Fibroblast of lung (primary cell): Measurements from ENCODE around the gene AGXT. TPM values are rescaled to one million over a fixed set of nuclear protein-coding genes. Genes with fewer than 3 reads are reported as not detected.
A peak's percentile ranks its signal among the peaks of the same experiment; 100 is the strongest.

Source experiments
- DNase-seq, 2 donors: peaks; one replicate each; pipeline versions ENCODE4 v3.0.0 to v3.0.0-alpha.2; 2010; ENCODE audit warnings: low read depth in 2 of 2
- H2AFZ ChIP-seq: 2 replicates; pipeline ENCODE4 v1.5.1; 2012; ENCODE audit warnings: low read length, control low read depth, inconsistent platforms
- H3K27ac ChIP-seq: 2 replicates; pipeline ENCODE4 v1.5.1; 2011; ENCODE audit warnings: low read length, control low read depth; ENCODE audit not compliant: insufficient read depth
- H3K27me3 ChIP-seq: 2 replicates; pipeline ENCODE4 v1.5.1; 2011; ENCODE audit warnings: mild to moderate bottlenecking, low read length; ENCODE audit not compliant: control insufficient read depth, insufficient read depth
- H3K36me3 ChIP-seq: 2 replicates; pipeline ENCODE4 v1.5.1; 2011; ENCODE audit warnings: low read length; ENCODE audit not compliant: control insufficient read depth, insufficient read depth
- H3K4me1 ChIP-seq: 2 replicates; pipeline ENCODE4 v1.5.1; 2011; ENCODE audit warnings: low read length; ENCODE audit not compliant: control insufficient read depth, insufficient read depth; ENCODE audit errors: extremely low read depth
- H3K4me2 ChIP-seq: 2 replicates; pipeline ENCODE4 v1.5.1; 2011; ENCODE audit warnings: low read length, control low read depth; ENCODE audit not compliant: insufficient read depth; ENCODE audit errors: extremely low read depth
- H3K4me3 ChIP-seq, 4 experiments: fragments of 200-600 bp in 1 of 4; sonication (generic) in 1 of 4; replicated peaks in 1 of 4; 2 replicates each; pipeline ENCODE4 v1.5.1; 2011 to 2016; ENCODE audit warnings: low read length in 4 of 4, low read depth in 3 of 4, mild to moderate bottlenecking in 3 of 4, control low read depth in 2 of 4, inconsistent platforms in 1 of 4, mixed read lengths in 1 of 4; ENCODE audit not compliant: insufficient read depth in 1 of 4; ENCODE audit errors: control extremely low read depth in 1 of 4
- H3K79me2 ChIP-seq: 2 replicates; pipeline ENCODE4 v1.5.1; 2012; ENCODE audit warnings: mild to moderate bottlenecking, low read length, inconsistent platforms; ENCODE audit not compliant: control insufficient read depth, insufficient read depth
- H3K9ac ChIP-seq: 2 replicates; pipeline ENCODE4 v1.5.1; 2011; ENCODE audit warnings: mild to moderate bottlenecking, low read length, control low read depth; ENCODE audit not compliant: insufficient read depth
- H3K9me3 ChIP-seq: 2 replicates; pipeline ENCODE4 v1.5.1; 2012; ENCODE audit warnings: low read depth, low read length; ENCODE audit not compliant: control insufficient read depth, insufficient read depth
- H4K20me1 ChIP-seq: 2 replicates; pipeline ENCODE4 v1.5.1; 2011; ENCODE audit warnings: low read length; ENCODE audit not compliant: control insufficient read depth, insufficient read depth; ENCODE audit errors: extremely low read depth
- EZH2 ChIP-seq: IDR thresholded peaks from 2 replicates; pipeline ENCODE4 v1.5.1; 2012; ENCODE audit warnings: low read length, control low read depth, mild to moderate bottlenecking; ENCODE audit errors: missing control alignments
- polyA plus RNA-seq, 2 donors: library from polyadenylated mRNA; depleted of rRNA in 1 of 2; stranded (reverse) in 1 of 2; unstranded in 1 of 2; fragments of >200 nt; gene quantifications; 2 replicates each; pipeline ENCODE4 v1.2.1, GENCODE V29; 2011 to 2012; ENCODE audit warnings: missing spikeins in 1 of 2
- total RNA-seq: library from RNA; depleted of rRNA; stranded (reverse); fragments of >200 nt; gene quantifications from 2 replicates; pipeline ENCODE4 v1.2.1, GENCODE V29; 2014
- TF ChIP-seq, protein P1 (sequence below), 2 donors: IDR thresholded peaks in 1 of 2; conservative IDR thresholded peaks in 1 of 2; 1 replicate in 1 of 2; 2 replicates in 1 of 2; pipeline ENCODE4 v1.5.1; 2011 to 2012; ENCODE audit warnings: low read length in 2 of 2, control low read depth in 1 of 2, inconsistent platforms in 1 of 2, low read depth in 1 of 2, mild to moderate bottlenecking in 1 of 2

AGXT gene
- total and polyA plus RNA-seq, 2 donors (not counting 1 experiment from before 2014, with no cell fraction given) = not detected

DNA sequence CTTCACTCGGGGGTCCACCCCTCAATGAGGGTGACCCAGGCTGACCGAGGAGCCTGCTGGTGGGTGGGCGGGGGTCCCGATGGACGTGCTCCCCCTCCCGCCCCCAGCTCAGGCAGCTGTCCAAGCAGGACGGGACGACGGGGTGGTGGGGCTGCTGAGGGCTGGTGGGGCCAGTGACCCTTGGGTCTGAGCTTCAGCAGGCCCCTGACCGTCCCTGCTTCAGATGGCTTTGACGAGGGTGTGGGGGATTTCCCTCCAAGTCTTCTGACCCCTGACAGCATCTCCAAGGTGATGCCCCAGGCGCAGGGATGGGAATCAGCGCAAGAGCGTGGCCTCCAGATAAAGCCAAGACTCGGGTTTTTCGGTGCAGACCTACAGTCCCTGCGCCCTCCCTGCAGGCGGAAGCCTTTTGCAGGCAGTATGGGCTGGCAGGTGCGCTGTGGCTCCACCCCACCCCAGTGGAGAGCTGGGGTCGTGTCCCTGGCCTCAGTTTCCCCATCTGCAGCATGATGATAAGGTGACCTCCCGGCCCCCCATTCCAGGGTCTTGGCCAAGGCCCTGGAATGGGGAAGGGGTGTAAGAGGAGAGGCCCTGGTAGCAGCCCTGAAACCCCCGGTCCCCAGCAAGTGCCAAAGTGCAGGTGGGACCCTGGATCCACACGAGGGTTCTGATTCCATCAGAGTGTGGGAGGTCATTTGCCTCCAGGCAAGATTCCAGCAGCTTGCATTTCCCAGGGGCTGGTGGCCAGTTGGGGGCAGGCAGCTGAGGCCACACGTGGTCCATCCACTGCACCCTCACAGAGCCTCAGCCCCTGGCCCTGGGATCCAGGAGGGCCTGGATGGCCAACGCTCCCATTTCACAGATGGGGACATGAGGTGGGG lies 46.3 kb downstream of the AGXT start:
- Histone ChIP-seq H3K27me3 (no peaks in the 10 kb centered on the region), H3K27ac (no peak overlapping the region), H3K4me2 (no peak overlapping the region), H3K4me3 (no peak overlapping the region), H3K9ac (no peak overlapping the region), H3K9me3 (no peaks in the 10 kb centered on the region), H2AFZ (no peak overlapping the region), H3K79me2 (no peaks in the 10 kb centered on the region), H3K36me3 (no peaks in the 10 kb centered on the region), H3K4me1 (peaks cover 26% of the 10 kb centered on the region), H4K20me1 (no peaks in the 10 kb centered on the region)
- DNase-seq = no peak
- TF ChIP-seq, protein P1, sequence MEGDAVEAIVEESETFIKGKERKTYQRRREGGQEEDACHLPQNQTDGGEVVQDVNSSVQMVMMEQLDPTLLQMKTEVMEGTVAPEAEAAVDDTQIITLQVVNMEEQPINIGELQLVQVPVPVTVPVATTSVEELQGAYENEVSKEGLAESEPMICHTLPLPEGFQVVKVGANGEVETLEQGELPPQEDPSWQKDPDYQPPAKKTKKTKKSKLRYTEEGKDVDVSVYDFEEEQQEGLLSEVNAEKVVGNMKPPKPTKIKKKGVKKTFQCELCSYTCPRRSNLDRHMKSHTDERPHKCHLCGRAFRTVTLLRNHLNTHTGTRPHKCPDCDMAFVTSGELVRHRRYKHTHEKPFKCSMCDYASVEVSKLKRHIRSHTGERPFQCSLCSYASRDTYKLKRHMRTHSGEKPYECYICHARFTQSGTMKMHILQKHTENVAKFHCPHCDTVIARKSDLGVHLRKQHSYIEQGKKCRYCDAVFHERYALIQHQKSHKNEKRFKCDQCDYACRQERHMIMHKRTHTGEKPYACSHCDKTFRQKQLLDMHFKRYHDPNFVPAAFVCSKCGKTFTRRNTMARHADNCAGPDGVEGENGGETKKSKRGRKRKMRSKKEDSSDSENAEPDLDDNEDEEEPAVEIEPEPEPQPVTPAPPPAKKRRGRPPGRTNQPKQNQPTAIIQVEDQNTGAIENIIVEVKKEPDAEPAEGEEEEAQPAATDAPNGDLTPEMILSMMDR (conservative IDR thresholded peaks at IDR 0.05 in 1 of 2, IDR thresholded peaks at IDR 0.05 in 1 of 2; ENCODE audit: low read depth in 1 of 2, low read length in 2 of 2) = no peak
- no peak for TF ChIP-seq EZH2

DNA sequence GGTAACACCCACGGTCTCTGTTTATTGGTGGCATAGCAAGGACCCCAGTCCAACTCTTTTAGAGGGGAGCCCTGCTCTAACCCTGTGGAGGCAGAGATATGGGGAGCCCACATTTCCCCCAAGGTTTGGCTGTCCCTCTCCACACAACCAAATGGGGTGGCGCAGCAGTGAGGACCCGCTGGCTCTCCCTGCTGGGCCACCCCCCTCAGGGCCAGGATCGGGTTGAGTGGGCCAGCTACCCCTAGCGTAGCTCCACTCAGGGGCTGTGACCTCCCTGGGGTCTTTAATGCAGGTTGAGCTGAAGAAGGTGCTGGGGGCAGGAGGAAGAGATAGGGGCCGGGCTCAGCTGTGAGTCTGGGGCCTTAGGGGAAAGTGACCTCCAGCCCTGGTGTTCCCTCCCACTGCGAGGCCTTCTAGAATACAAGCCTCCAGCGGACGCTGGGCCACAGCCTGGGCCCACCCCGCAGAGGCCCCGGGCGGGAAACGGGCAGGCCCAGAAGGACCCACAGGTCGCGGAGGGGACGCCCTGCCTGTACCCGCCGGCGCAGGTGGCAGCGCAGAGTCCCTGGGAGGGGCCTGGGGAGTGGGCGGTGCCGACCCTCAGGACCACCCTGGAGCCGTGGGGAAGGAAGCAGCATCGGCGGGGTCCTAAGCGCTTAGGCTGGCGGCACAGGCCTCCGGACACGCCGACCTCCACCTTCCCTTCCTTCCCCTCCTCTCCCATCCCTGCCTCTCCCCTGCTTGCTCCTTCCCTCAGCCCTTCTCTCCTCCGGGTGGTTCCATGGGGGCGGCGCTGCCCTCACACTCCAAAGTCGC lies 47.1 kb downstream of the AGXT start:
- DNase-seq = no peak
- H2AFZ ChIP-seq = no peak overlapping the region

More for the DNA sequence above, 47.1 kb downstream of the AGXT start:
- no peak overlapping the region for H3K4me2 ChIP-seq
- no peak overlapping the region for H3K9ac ChIP-seq
- H3K9me3 ChIP-seq = no peaks in the 10 kb centered on the region
- no peaks in the 10 kb centered on the region for H3K27me3 ChIP-seq
- TF ChIP-seq, protein P1 (conservative IDR thresholded peaks at IDR 0.05 in 1 of 2, IDR thresholded peaks at IDR 0.05 in 1 of 2; ENCODE audit: low read depth in 1 of 2, low read length in 2 of 2) = no peak
- TF ChIP-seq EZH2 = no peak
- H3K27ac ChIP-seq = peak overlapping the region; percentile 13
- no peaks in the 10 kb centered on the region for H3K79me2 ChIP-seq
- H4K20me1 ChIP-seq = no peaks in the 10 kb centered on the region
- H3K4me1 ChIP-seq = peaks cover 29% of the 10 kb centered on the region
- H3K4me3 ChIP-seq = no peak overlapping the region
- no peaks in the 10 kb centered on the region for H3K36me3 ChIP-seq
